Peyer's patch (tissue), 4 donors: Measurements from ENCODE around the gene HTR3A. TPM values are rescaled to one million over a fixed set of nuclear protein-coding genes. Genes with fewer than 3 reads are reported as not detected.

Source experiments
- DNase-seq, 3 donors: peaks; one replicate each; pipeline ENCODE4 v3.0.0-alpha.2; 2017 to 2019
- H3K27ac ChIP-seq, 4 donors: fragments of 200-600 bp; sonication (generic); one replicate each; pipeline ENCODE4 v1.5.1; 2016 to 2019
- H3K27me3 ChIP-seq, 2 donors: fragments of 200-600 bp; sonication (generic); one replicate each; pipeline ENCODE4 v1.5.1; 2019
- H3K36me3 ChIP-seq, 3 donors: fragments of 200-600 bp; sonication (generic); one replicate each; pipeline ENCODE4 v1.5.1; 2016 to 2019
- H3K4me1 ChIP-seq, 4 donors: fragments of 200-600 bp; sonication (generic); one replicate each; pipeline ENCODE4 v1.5.1; 2016 to 2019
- H3K4me3 ChIP-seq, 4 donors: fragments of 200-600 bp; sonication (generic); 1 replicate in 3 of 4; 2 replicates in 1 of 4; pipeline ENCODE4 v1.5.1; 2016 to 2019; ENCODE audit warnings: mild to moderate bottlenecking in 1 of 4
- H3K9me3 ChIP-seq, 4 donors: fragments of 200-600 bp; sonication (generic); one replicate each; pipeline ENCODE4 v1.5.1; 2016 to 2019; ENCODE audit warnings: mild to moderate bottlenecking in 1 of 4
- POLR2A ChIP-seq, 2 donors: fragments of 450-650 bp; IDR thresholded peaks; one replicate each; pipeline ENCODE4 v1.5.1; 2017; ENCODE audit warnings: antibody characterized with exemption in 2 of 2, mild to moderate bottlenecking in 2 of 2, moderate library complexity in 2 of 2
- total RNA-seq, 4 donors: library from RNA; depleted of rRNA; stranded (reverse); fragments of >200 nt; gene quantifications; one replicate each; pipeline ENCODE4 v1.1.0, GENCODE V29; 2016
- TF ChIP-seq, protein P1 (sequence below), 6 experiments: fragments of 450-650 bp in 4 of 6; fragments of 200-600 bp in 2 of 6; sonication (generic) in 1 of 6; IDR thresholded peaks; one replicate each; pipeline ENCODE4 v1.5.1; 2017 to 2019; ENCODE audit warnings: antibody characterized with exemption in 6 of 6, mild to moderate bottlenecking in 3 of 6, moderate library complexity in 1 of 6

Gene HTR3A
- total RNA-seq, 4 donors from 2014 or later, result 0.80 to 1.7 (median 0.95) TPM; not detected in 1

DNA sequence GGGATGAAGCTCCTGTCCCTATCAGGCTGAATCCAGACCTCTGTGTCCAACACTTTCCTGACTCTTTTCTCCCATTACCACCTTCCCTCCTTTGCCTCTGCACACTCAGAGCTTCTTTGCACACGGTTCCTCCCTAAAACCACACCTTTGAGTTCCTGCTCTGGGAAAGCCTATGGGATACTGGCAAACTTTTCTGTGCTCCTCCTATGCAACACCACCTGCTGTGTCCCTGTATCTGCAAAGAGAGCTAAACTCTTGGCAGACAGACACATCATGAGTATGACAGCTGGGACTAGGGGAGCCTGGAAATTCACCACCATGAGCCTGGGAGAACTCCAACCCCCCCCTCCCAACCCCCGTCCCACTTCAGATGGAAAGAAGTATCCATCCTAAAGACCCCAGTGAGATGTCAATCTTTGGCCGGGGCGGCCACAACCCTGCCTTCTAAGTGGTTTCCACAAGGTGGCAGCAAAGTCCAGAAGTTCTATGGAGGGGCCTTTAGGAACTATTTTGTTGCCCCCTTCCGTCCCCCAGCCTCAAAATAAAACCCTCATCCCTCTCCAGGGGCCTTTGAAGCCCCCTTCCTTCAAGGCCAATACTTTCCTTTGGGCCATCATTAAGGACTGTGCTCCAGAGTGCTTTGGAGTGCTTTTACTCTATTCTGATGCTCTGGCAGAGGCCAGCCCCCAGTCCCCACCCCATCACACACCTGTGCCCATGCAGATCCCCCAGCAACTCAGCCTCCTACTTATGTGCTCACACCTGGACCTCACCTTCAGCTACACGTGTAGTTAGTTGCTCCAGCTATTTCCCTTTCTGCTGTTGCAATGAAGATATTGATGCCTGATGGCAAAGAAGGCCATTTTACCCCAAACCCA, 19.4 kb downstream of the HTR3A start:
- H3K9me3 ChIP-seq, result no peaks in the 10 kb centered on the region
- no peaks in the 10 kb centered on the region for H3K4me1 ChIP-seq
- no peaks in the 10 kb centered on the region for H3K27me3 ChIP-seq
- TF ChIP-seq POLR2A (IDR thresholded peaks at IDR 0.05), result no peak
- TF ChIP-seq, protein P1, sequence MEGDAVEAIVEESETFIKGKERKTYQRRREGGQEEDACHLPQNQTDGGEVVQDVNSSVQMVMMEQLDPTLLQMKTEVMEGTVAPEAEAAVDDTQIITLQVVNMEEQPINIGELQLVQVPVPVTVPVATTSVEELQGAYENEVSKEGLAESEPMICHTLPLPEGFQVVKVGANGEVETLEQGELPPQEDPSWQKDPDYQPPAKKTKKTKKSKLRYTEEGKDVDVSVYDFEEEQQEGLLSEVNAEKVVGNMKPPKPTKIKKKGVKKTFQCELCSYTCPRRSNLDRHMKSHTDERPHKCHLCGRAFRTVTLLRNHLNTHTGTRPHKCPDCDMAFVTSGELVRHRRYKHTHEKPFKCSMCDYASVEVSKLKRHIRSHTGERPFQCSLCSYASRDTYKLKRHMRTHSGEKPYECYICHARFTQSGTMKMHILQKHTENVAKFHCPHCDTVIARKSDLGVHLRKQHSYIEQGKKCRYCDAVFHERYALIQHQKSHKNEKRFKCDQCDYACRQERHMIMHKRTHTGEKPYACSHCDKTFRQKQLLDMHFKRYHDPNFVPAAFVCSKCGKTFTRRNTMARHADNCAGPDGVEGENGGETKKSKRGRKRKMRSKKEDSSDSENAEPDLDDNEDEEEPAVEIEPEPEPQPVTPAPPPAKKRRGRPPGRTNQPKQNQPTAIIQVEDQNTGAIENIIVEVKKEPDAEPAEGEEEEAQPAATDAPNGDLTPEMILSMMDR (IDR thresholded peaks at IDR 0.05), result peak; percentile 36 to 73 (median 60)
- H3K27ac ChIP-seq, result no peak overlapping the region
- H3K4me3 ChIP-seq, result no peak overlapping the region
- no peaks in the 10 kb centered on the region for H3K36me3 ChIP-seq
- DNase-seq, result peak in 2 of 3 donors; percentile 38 to 65

DNA sequence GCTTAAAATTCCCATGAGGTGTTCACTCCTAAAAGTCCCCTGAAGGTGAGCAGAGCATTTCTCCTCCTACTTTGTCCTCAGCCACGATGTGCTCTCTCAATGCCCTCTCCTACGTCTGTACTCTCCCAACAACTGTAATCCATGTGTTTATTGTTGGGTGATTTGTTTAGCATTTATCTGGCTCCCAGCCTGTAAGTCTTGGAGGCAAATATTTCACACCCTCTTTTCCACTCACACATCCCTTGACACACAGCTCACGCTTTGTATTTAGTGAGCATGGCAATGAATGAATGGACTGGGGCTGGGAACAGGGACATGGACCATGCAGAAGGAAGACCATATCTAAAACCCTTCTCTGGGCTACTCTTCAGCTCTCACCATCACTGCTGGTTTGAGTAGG, 22.6 kb downstream of the HTR3A start:
- no peaks in the 10 kb centered on the region for H3K4me1 ChIP-seq
- no peaks in the 10 kb centered on the region for H3K9me3 ChIP-seq
- H3K36me3 ChIP-seq, result no peaks in the 10 kb centered on the region
- no peak overlapping the region for H3K4me3 ChIP-seq
- no peak for DNase-seq
- no peak overlapping the region for H3K27ac ChIP-seq
- TF ChIP-seq, protein P1 (IDR thresholded peaks at IDR 0.05), result no peak
- TF ChIP-seq POLR2A (IDR thresholded peaks at IDR 0.05), result no peak
- no peaks in the 10 kb centered on the region for H3K27me3 ChIP-seq

DNA sequence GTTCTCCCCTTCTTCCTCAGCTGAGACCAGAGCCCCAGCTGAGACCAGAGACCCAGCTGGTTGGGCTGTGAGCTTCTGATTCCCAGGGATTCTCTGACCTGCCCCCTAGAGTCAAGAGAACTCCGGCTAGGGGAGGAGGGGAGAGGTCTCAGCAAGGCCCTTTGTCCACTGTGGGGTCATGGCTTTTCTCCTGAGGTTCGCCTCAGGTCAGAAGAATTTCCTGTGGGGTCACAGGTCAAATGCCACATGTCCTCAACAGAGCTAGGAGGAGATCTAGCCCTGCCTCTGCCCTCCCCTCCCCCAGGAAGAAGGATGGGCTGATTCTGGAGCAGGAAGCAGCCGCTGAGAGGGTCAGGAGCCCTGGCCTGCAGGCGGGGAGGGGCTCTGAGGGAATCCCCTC, 23.7 kb downstream of the HTR3A start:
- H3K36me3 ChIP-seq, result no peaks in the 10 kb centered on the region
- H3K27ac ChIP-seq, result no peak overlapping the region
- DNase-seq, result no peak
- TF ChIP-seq, protein P1 (IDR thresholded peaks at IDR 0.05), result no peak
- TF ChIP-seq POLR2A (IDR thresholded peaks at IDR 0.05), result no peak
- H3K4me1 ChIP-seq, result no peaks in the 10 kb centered on the region
- H3K4me3 ChIP-seq, result no peak overlapping the region
- H3K9me3 ChIP-seq, result no peaks in the 10 kb centered on the region
- no peaks in the 10 kb centered on the region for H3K27me3 ChIP-seq

DNA sequence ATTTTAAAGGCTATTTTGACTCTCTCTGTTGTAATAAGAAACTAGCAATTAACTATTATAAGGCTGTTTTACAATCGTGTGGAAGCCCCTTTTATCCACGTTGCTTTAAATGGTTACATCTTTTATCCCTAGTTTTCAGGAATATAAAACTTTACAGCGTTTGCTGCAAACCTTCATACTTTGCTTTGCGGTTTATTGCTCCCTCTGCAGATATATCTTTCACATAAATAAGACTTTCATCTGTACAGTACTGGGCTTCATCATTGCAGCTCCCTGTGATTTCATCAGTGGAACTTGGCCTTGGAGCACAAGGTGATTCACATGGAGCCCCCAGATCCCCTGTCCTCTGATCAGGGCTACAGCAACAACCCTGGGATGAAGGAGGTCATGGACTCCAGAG, 25.6 kb downstream of the HTR3A start:
- H3K9me3 ChIP-seq, result no peaks in the 10 kb centered on the region
- DNase-seq, result no peak

DNA sequence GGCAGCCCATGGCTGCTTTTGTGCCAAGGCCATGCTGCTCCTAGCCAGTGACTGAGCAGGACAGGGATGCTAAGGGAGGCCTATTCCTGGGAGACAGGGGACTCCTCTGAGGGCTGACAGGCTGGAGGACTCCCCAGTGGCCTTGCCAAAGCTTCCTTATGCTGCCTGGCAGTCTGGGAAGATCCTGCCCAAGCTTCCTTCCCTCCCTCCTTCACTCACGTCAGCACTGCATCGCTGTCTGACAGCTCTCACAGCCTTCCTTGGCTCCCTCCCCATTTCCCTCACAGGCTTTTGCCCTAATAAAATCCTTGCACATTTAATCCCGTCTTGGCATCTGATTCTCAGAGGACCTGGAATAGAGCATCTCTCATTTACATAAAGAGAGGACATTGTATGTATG, 26.5 kb downstream of the HTR3A start:
- H3K9me3 ChIP-seq, result no peaks in the 10 kb centered on the region
- no peaks in the 10 kb centered on the region for H3K36me3 ChIP-seq
- no peaks in the 10 kb centered on the region for H3K27me3 ChIP-seq
- H3K4me1 ChIP-seq, result no peaks in the 10 kb centered on the region
- no peak overlapping the region for H3K27ac ChIP-seq
- TF ChIP-seq POLR2A (IDR thresholded peaks at IDR 0.05), result no peak
- TF ChIP-seq, protein P1 (IDR thresholded peaks at IDR 0.05), result no peak
- no peak for DNase-seq
- no peak overlapping the region for H3K4me3 ChIP-seq

More for the DNA sequence above, 25.6 kb downstream of the HTR3A start:
- Histone ChIP-seq H3K27ac (no peak overlapping the region), H3K36me3 (no peaks in the 10 kb centered on the region), H3K4me3 (no peak overlapping the region), H3K27me3 (no peaks in the 10 kb centered on the region), H3K4me1 (no peaks in the 10 kb centered on the region)
- no peak for TF ChIP-seq POLR2A (IDR thresholded peaks at IDR 0.05)
- TF ChIP-seq, protein P1 (IDR thresholded peaks at IDR 0.05), result no peak
